Tibial nerve (tissue), 4 donors: ENCODE measurements around the gene ALKBH7. TPM values are rescaled to one million over a fixed set of nuclear protein-coding genes. Genes with fewer than 3 reads are reported as not detected.

Experiments
- DNase-seq, 2 donors: peaks; one replicate each; pipeline ENCODE4 v3.0.0-alpha.2; 2019; ENCODE audit warnings: low spot score in 2 of 2
- H3K27ac ChIP-seq, 4 donors: fragments of 200-600 bp; sonication (generic) in 3 of 4; one replicate each; pipeline ENCODE4 v1.5.1; 2017 to 2019; ENCODE audit warnings: mild to moderate bottlenecking in 1 of 4
- H3K27me3 ChIP-seq, 2 donors: fragments of 200-600 bp; sonication (generic) in 1 of 2; one replicate each; pipeline versions ENCODE4 v1.5.1 to v1.6.0; 2017 to 2019
- H3K36me3 ChIP-seq, 3 donors: fragments of 200-600 bp; sonication (generic); one replicate each; pipeline ENCODE4 v1.5.1; 2018 to 2019
- H3K4me1 ChIP-seq, 4 donors: fragments of 200-600 bp; sonication (generic) in 3 of 4; one replicate each; pipeline ENCODE4 v1.5.1; 2017 to 2019
- H3K4me3 ChIP-seq, 4 donors: fragments of 200-600 bp; sonication (generic) in 3 of 4; one replicate each; pipeline ENCODE4 v1.5.1; 2017 to 2019; ENCODE audit warnings: mild to moderate bottlenecking in 1 of 4, moderate library complexity in 1 of 4
- H3K9me3 ChIP-seq, 4 donors: fragments of 200-600 bp; sonication (generic) in 3 of 4; one replicate each; pipeline ENCODE4 v1.5.1; 2017 to 2019
- CTCF ChIP-seq, 5 experiments: fragments of 200-600 bp in 3 of 5; fragments of 450-650 bp in 2 of 5; sonication (generic) in 3 of 5; IDR thresholded peaks; one replicate each; pipeline ENCODE4 v1.5.1; 2016 to 2019; ENCODE audit warnings: antibody characterized with exemption in 5 of 5, mild to moderate bottlenecking in 3 of 5, moderate library complexity in 2 of 5
- EP300 ChIP-seq, 2 donors: sonication (generic); formaldehyde crosslinking; IDR thresholded peaks; one replicate each; pipeline ENCODE4 v1.6.1; 2017; ENCODE audit warnings: antibody characterized with exemption in 2 of 2, mild to moderate bottlenecking in 1 of 2
- POLR2A ChIP-seq, 2 donors: fragments of 450-650 bp; IDR thresholded peaks; one replicate each; pipeline ENCODE4 v1.6.1; 2017; ENCODE audit warnings: antibody characterized with exemption in 2 of 2, mild to moderate bottlenecking in 2 of 2, moderate library complexity in 2 of 2
- WGBS, 2 donors: methylation state at CpG; one replicate each; pipeline ENCODE4 v1.1.5; 2018; 5-methylcytosine and 5-hydroxymethylcytosine counted together
- total RNA-seq, 4 donors: library from RNA; depleted of rRNA; stranded (reverse); fragments of >200 nt; gene quantifications; one replicate each; pipeline ENCODE4 v1.1.0, GENCODE V29; 2016

The ALKBH7 gene
- total RNA-seq, 4 donors from 2014 or later: 54.0 to 77.6 (median 70.4) TPM

DNA sequence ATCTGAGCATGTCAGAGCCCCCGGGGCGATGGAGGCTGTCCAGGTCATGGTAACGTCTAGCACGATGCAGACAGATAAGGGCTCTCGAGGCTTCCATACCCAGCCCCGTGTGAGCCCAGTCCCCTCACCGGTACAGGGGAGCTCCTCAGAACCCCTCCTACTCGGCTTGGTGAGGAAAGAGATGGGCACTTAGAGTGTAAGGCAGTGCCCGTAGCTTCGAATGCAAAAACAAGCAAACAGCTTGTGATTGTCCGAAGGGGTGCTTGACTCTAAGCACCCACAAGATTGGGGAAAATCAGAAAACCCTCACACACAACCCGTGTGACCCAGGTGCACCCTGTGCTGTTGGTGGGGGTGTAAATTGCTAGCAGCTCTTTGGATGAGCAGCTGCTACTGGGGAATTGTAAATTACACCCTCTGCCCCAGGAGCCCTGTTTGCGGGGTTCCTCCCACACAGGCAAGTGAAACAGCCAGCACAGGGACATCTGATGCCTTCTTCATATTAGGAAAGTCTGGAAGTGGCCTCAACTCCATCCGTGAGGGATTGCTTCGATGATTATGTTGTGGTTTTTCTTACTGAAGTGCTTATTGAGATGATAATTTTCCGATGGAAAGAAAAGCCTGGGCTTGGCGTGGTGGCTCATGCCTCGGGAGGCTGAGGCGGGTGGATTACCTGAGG lies 4.1 kb downstream of the ALKBH7 start:
- H3K36me3 ChIP-seq: peaks cover 2 to 58% (median 15%) of the 10 kb centered on the region in 3 donors
- H3K4me1 ChIP-seq: peaks cover 0 to 53% (median 15%) of the 10 kb centered on the region in 4 donors
- WGBS, 2 donors: 56 to 67% methylated on average over 16 to 19 of the region's 19 CpGs
- H3K4me3 ChIP-seq: no peak overlapping the region
- no peak for DNase-seq
- no peaks in the 10 kb centered on the region for H3K27me3 ChIP-seq
- no peak for TF ChIP-seq POLR2A (IDR thresholded peaks at IDR 0.05)
- no peak for TF ChIP-seq CTCF (IDR thresholded peaks at IDR 0.05)
- TF ChIP-seq EP300 (IDR thresholded peaks at IDR 0.05): no peak
- peak overlapping the region in 2 of 4 donors; percentile 60 to 99 for H3K27ac ChIP-seq
- H3K9me3 ChIP-seq: peaks cover 0 to 11% (median 0%) of the 10 kb centered on the region in 4 donors

DNA sequence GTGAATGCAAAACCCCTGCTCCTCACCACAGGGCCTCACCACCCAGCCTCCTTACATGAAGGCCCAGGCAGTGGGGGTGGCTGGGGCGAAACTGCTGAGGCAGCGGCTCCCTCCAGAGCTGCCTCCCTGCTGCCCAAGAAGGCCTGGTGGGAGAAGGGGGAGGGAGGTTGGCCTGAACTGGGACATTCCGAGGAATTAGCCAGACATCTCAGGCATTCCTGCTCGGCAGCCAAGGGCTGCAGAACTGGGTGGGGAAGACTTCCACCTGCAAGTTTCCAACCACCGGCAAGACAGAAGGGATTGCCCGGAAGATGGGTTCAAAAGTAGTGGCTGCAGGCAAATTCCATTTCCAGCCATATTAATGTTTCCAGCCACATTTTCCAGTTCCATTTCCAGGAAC lies 5.4 kb downstream of the ALKBH7 start:
- Histone ChIP-seq H3K27ac (peak overlapping the region in 2 of 4 donors; percentile 16 to 31), H3K4me1 (peaks cover 0 to 47% (median 13%) of the 10 kb centered on the region in 4 donors), H3K36me3 (peaks cover 2 to 72% (median 20%) of the 10 kb centered on the region in 3 donors), H3K27me3 (no peaks in the 10 kb centered on the region), H3K9me3 (peaks cover 0 to 11% (median 0%) of the 10 kb centered on the region in 4 donors), H3K4me3 (no peak overlapping the region)
- 43 to 45% methylated on average over 6 of the region's 6 CpGs for WGBS, 2 donors
- DNase-seq: no peak
- TF ChIP-seq CTCF (IDR thresholded peaks at IDR 0.05) (no peak), POLR2A (IDR thresholded peaks at IDR 0.05) (no peak), EP300 (IDR thresholded peaks at IDR 0.05) (no peak)

DNA sequence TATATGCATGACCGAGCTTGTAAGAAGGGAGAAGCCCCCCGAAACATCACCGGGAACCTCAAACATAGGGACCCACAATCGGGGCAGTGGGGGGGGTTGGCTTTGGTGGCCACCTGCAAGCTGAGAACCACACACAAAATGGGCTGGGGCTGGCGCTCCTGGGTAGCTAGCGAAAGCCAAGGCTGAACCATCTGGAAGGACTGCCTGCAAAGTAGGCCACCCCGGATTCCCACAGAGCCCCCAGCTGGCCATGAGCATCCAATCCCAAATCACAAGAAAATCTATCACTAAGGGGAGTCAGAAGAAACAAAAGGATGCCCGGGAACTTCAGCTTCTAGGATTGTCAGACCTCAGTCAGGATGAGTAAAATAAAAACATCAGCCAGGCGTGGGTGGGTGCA lies 5.9 kb downstream of the ALKBH7 start:
- Histone ChIP-seq H3K27ac (peak overlapping the region in 2 of 4 donors; percentile 16 to 31), H3K36me3 (peaks cover 2 to 76% (median 25%) of the 10 kb centered on the region in 3 donors), H3K4me1 (peaks cover 0 to 46% (median 12%) of the 10 kb centered on the region in 4 donors), H3K4me3 (no peak overlapping the region), H3K27me3 (no peaks in the 10 kb centered on the region), H3K9me3 (peaks cover 0 to 11% (median 0%) of the 10 kb centered on the region in 4 donors)
- DNase-seq: no peak
- no peak for TF ChIP-seq CTCF (IDR thresholded peaks at IDR 0.05)
- no peak for TF ChIP-seq POLR2A (IDR thresholded peaks at IDR 0.05)
- TF ChIP-seq EP300 (IDR thresholded peaks at IDR 0.05): no peak
- WGBS, 2 donors: 76 to 83% methylated on average over 9 of the region's 9 CpGs

GRCh38 chr19:6379744-6380143 lies 7.2 kb downstream of the ALKBH7 start:
- TF ChIP-seq CTCF (IDR thresholded peaks at IDR 0.05): no peak
- no peak for TF ChIP-seq EP300 (IDR thresholded peaks at IDR 0.05)
- TF ChIP-seq POLR2A (IDR thresholded peaks at IDR 0.05): no peak
- Histone ChIP-seq H3K27me3 (no peaks in the 10 kb centered on the region), H3K4me1 (peaks cover 0 to 34% (median 3%) of the 10 kb centered on the region in 4 donors), H3K9me3 (peaks cover 0 to 11% (median 0%) of the 10 kb centered on the region in 4 donors), H3K27ac (no peak overlapping the region), H3K36me3 (peaks cover 2 to 83% (median 26%) of the 10 kb centered on the region in 3 donors), H3K4me3 (no peak overlapping the region)
- DNase-seq: no peak
- WGBS, 2 donors: 95 to 97% methylated on average over 3 of the region's 3 CpGs

DNA sequence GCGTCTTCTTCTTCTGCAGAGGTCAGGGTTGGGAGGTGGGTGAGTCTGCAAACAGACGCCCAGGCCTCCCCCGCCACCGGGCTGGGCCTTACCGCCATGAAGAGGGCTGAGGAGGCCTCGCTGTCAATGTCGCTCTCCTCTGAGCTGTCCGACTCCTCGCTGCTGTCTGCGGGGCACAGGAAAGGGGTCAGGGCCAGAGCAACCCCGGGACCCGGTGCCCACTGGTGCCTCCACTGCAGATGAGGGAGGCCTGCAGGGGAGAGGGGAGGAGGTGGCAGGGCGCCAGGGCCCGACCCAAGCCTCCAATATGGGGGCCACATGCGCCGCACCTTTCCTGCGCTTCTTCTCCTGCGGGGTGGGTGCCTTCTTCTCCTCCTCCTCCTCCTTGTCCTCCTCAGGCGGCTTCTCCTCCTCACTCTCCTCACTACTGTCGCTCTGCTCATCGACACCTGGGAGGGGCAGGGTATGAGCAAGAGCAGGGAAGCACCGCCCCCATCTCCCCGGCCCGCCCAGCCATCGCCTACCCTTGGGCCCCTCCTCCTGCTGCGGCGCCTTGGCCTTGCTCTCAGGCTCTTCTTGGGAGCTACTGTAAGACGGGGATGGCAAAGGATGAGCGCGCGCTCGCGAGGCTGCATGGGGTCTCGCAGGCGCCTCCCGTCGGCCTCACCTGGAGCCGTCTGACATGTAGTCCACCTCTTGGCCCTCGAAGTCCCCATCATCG lies 8.6 kb downstream of the ALKBH7 start:
- Histone ChIP-seq H3K36me3 (peaks cover 2 to 84% (median 26%) of the 10 kb centered on the region in 3 donors), H3K4me1 (peaks cover 0 to 21% (median 2%) of the 10 kb centered on the region in 4 donors), H3K27me3 (no peaks in the 10 kb centered on the region), H3K27ac (no peak overlapping the region), H3K4me3 (no peak overlapping the region), H3K9me3 (peaks cover 0 to 11% (median 0%) of the 10 kb centered on the region in 4 donors)
- 95% methylated on average over 38 to 39 of the region's 40 CpGs for whole genome bisulfite sequencing, 2 donors
- TF ChIP-seq POLR2A (IDR thresholded peaks at IDR 0.05) (no peak), CTCF (IDR thresholded peaks at IDR 0.05) (no peak), EP300 (IDR thresholded peaks at IDR 0.05) (no peak)
- DNase-seq: no peak
